Activated CD8-positive, alpha-beta memory T cell treated with anti-CD3 and anti-CD28 coated beads for 48 hours (primary cell): Measurements from ENCODE around the gene FN3K.

Experiments
- DNase-seq, 3 experiments: peaks; one replicate each; pipeline ENCODE4 v3.0.0-alpha.2; 2020; ENCODE audit warnings: low read depth in 2 of 3, low spot score in 2 of 3

The FN3K gene

DNA sequence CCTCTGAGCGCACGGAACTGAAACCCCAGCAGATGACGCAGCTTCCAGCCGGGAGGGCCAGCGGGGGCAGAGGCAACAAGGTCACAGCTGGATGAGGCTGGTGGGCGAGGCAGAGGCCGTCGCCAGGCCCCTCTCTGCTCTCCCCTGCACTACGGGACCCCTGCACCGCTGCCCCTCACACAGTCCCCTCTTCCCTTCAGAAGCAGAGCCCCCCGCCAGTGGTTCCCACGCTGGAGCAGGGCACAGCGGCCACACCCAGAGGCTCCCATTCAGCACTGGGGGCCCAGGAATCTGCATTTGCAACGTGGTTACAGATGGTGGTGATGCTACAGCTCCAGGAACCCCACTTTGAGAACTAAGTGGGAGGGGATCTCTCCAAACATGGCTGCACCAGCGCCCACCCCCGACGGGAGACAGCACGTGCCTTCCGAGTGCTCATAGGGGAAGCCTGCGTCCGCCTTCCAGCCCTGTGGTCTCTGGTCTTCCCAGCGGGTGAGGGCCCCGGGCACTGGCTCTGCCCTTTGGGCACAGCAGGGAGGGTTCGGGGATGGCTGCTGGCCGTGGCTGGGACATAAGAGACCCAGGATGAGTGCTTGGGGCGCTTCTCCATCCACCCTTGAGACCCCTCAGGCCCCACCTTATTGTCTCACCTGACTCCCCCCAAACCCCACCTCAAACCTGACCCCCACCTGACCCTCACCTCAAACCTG lies 32.2 kb upstream of the FN3K start:
- DNase-seq: no peak

- no peak for DNase-seq
Observed at GRCh38 chr17:82703935-82704865, 31.2 kb upstream of the FN3K start.

- no peak for DNase-seq
Observed at GRCh38 chr17:82704886-82705285, 30.5 kb upstream of the FN3K start.

- no peak for DNase-seq
Observed at GRCh38 chr17:82705756-82706155, 29.7 kb upstream of the FN3K start.

GRCh38 chr17:82709024-82709675 lies 26.3 kb upstream of the FN3K start:
- DNase-seq: no peak

GRCh38 chr17:82709676-82710498 lies 25.5 kb upstream of the FN3K start:
- DNase-seq: no peak

- DNase-seq: no peak
Observed at GRCh38 chr17:82710499-82711232, 24.7 kb upstream of the FN3K start.

GRCh38 chr17:82713071-82713723 lies 22.2 kb upstream of the FN3K start:
- DNase-seq: no peak

DNA sequence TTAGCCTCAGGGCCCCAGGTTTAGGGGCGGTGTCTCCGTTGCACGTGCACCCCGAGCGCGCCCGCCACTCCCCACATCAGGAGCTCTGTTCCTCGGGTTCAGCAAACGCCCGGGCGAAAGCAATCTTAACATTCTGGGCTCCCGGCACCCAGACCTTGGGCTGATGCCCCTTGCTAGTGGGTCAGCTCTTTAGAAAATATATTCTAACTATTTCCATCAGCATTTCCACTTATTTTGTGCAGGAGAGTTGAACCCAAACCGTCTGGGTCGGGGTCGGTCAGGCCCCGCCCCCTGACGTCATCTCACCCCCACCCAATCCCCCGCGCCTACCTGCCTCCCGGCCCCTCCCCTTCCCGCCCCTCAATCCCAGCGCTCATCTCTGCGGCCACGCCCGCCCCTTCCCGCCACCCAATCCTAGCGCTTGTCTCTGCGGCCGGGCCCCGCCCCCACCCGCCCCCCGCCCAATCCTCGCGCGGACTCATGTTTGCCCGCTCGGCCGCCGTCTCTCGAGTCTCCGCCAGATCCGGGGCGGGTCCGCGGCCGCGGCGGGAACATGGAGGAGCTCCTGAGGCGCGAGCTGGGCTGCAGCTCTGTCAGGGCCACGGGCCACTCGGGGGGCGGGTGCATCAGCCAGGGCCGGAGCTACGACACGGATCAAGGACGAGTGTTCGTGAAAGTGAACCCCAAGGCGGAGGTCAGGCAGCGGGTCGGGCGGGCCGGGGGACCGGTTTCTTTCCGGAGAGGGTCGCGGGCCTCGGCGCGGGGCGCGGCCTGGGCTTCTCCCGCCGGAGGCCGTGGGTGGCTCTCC lies 19.0 kb upstream of the FN3K start, which contains the start of gene FN3KRP:
FN3KRP (plus strand) TSS at position 504 of the 808 bp plus-strand sequence; CDS start at position 554, 50 bp downstream.
- peak; percentile 55 to 75 (median 71) for DNase-seq

- DNase-seq: no peak
Observed at GRCh38 chr17:82718986-82719685, 16.3 kb upstream of the FN3K start.

- no peak for DNase-seq
Observed at GRCh38 chr17:82720204-82720603, 15.2 kb upstream of the FN3K start.

DNA sequence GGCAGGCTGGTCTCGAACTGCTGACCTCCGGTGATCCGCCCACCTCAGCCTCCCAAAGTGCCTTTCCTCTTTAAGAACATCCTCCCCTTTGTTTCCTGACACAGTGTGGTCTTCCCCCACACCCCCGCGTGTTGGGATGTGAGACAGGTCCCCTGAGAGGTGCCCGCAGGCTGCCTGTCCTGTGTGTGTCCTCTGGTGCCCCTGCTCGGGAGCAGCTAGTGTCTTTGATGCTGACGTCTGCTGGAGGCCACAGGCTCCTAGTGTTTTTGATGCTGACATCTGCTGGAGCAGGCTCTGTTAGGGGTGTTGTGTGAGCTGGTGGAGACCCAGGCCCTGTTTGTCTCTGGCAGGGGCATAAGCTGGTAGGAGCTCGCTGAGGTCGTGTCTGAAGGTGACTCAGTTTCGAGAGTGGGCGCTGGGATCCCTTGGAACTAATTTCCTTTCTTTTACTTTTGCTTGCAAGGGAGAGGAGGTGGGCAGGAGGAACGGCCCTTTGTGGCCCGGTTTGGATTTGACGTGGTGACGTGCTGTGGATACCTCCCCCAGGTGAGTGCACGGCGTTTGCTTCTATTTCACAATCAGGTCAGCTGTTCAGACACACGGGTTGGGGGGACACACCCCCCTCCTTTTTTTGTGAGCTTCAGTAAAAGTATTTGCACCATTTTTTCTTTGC lies 12.9 kb upstream of the FN3K start:
- no peak for DNase-seq

GRCh38 chr17:82723169-82723807 lies 12.1 kb upstream of the FN3K start:
- no peak for DNase-seq

DNA sequence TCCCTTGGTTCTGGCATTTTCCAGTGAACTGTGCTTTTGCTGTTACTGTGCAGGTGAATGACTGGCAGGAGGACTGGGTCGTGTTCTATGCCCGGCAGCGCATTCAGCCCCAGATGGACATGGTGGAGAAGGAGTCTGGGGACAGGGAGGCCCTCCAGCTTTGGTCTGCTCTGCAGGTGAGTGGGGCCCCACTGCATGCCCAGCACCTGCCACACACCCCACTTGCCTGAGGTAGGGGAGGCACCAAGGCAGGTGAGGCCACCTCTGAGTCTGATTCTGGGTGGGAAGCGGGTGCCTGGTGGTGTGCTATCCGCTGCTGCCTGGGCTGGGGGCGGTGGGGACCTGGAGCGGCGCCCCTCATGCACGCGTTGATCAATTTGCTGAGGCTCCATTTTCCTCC lies 9.0 kb upstream of the FN3K start:
- no peak for DNase-seq

GRCh38 chr17:82729479-82730260 lies 5.7 kb upstream of the FN3K start:
- DNase-seq: no peak

- no peak for DNase-seq
Observed at GRCh38 chr17:82732118-82732743, 3.2 kb upstream of the FN3K start.
